Measurements from ENCODE around the gene STPG3. TPM values are rescaled to one million over a fixed set of nuclear protein-coding genes. Genes with fewer than 3 reads are reported as not detected.

Gene STPG3
- total and polyA plus RNA-seq, 2 of the 13 experiments (the other 11 are each of a cell fraction or from before 2014, with no cell fraction given), result not detected

DNA sequence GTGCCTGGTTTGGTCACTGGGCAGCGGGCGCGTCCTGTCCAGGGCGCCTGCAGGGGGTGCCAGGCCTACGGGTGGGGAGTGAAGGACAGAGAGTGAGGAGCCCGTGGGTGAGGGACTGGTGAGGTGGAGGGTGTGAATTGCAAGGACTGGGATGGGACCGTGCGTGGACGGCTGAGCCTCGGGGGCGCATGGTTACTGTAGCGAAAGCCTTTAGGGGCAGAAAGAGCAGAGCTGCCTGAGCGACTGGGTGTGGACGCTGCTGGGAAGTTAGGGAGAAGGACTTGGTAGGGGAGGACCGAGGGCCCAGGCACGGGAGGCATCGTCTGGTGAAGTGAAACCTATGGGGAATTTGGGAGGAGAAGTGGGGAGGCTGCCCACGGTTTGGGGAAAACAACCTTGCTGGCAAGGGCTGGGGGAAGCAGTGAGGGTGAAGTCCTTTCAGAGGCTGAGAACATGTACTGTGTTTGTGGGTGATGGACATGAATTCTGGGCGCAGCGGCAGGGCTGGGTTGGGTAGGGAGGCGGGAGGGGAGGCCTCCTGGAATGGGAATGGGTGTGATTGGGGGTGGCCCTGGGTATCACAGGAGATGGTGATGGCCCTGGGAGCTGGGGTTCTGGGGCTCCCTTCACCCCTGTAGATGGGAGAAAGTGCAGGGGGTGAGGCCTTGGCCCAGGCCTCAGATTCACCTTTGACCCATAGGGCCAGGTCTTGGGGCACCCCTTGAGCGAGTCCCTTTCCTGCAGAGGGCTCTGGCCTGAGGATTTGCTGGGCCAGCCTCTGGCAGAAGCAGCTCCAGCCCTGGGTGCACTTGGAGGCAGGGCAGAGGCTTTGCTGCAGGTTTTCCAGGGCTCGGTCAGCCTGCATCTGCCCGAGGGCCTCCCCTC lies 24.7 kb downstream of the STPG3 start (continued):
- TF ChIP-seq ZFP90 (CRISPR knock-in tag; IDR thresholded peaks at IDR 0.05; ENCODE audit: borderline replicate concordance), result 0 out of 2 replicates have a peak, but pooled peaks have one; percentile 38
- peak; percentile 18 for TF ChIP-seq XRCC5 (optimal IDR thresholded peaks at IDR 0.05; ENCODE audit: low read length)
- TF ChIP-seq ZNF672 (CRISPR knock-in tag; IDR thresholded peaks at IDR 0.05), result no peak
- no peak for TF ChIP-seq NAIF1 (CRISPR knock-in tag; IDR thresholded peaks at IDR 0.05; ENCODE audit: borderline replicate concordance)
- TF ChIP-seq, protein P1, sequence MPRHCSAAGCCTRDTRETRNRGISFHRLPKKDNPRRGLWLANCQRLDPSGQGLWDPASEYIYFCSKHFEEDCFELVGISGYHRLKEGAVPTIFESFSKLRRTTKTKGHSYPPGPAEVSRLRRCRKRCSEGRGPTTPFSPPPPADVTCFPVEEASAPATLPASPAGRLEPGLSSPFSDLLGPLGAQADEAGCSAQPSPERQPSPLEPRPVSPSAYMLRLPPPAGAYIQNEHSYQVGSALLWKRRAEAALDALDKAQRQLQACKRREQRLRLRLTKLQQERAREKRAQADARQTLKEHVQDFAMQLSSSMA (CRISPR knock-in tag; IDR thresholded peaks at IDR 0.05), result no peak
- TF ChIP-seq HNRNPL (IDR thresholded peaks at IDR 0.05; ENCODE audit: low read depth, low read length), result peak; percentile 82; the same call in 1 of the 2 replicates

DNA sequence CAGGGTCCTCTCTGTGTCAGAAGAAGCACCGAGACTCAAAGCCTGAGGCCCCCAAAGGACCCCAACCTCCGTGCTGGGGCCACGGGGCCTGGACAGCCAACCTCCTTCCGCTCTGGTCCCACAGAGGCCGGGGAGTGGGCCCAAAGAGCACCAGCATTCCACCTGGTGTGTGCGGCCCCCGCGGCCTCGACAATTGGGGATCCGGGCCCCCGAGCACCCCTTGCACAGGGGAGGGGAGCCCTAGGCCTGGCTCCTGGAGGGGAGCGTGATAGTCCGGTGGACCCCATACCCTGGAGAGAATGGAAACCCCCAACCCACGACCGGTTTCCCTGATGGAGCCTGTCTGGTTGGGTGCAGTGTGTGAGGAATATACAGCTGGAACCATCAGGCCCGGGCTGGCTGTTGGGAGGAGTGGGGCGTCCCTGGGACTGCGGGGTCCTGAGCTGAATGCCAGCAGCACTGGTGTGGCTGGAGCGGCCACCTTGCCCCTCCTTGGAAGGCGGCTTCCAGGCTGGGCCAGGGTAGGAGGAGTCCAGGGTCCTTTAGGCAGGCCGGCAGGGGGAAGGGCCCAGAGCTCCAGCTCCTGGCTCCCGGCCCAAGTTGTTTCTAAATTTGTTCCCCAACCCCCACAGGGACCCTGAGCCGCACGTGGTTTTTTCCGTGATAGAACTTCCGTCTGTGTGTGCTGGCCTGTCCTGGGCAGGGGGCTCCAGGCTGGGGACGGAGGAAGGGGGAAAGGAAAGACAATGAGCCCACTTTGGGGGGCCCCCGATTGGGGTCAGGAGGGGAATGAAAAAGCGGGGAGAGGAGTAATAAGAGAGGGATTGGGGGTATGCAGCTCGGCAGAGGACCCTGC lies 25.6 kb downstream of the STPG3 start:
- intact Hi-C loops (cut with micrococcal nuclease; ENCODE audit: unreplicated experiment), result no loop called here
- H2AFZ ChIP-seq (ENCODE audit: low read length), result no peak overlapping the region
- H3K79me2 ChIP-seq (ENCODE audit: insufficient read depth, low read length), result peaks cover 6% of the 10 kb centered on the region
- H3K9ac ChIP-seq (ENCODE audit: insufficient read depth, low read depth, low read length), result peak overlapping the region; percentile 82
- H3K36me3 ChIP-seq (replicated peaks in 1 of 2; ENCODE audit: control insufficient read depth in 1 of 2, insufficient read depth in 2 of 2, low read length in 2 of 2), result peaks cover 7 to 14% of the 10 kb centered on the region in 2 experiments; a peak in 3 of 5 replicates
- no peaks in the 10 kb centered on the region; a peak in 1 of 5 replicates for H3K27me3 ChIP-seq (ENCODE audit: control insufficient read depth in 1 of 2, insufficient read depth in 2 of 2, low read length in 2 of 2)
- no peak for FAIRE-seq
- ChIA-PET CTCF (ENCODE audit: low intra/inter-chr PET ratio, low total read pairs) (interaction anchor here (0.6 to 1.0 kb wide), 2 partner anchors 41 to 230 kb away, joined by 3 to 4 read pairs; no protein-coding TSS in a partner anchor), POLR2A (interaction anchor here (0.7 to 2.8 kb wide), 29 partner anchors 9 to 193 kb away, joined by 3 to 78 read pairs (median 7); partner anchors contain the start of genes ENTPD8, EXD3, MAN1B1 and NELFB)
- H4K20me1 ChIP-seq (ENCODE audit: insufficient read depth, low read length), result no peaks in the 10 kb centered on the region
- peak overlapping the region; percentile 58 to 88 (median 87) for H3K4me3 ChIP-seq (replicated peaks in 1 of 3; ENCODE audit: insufficient read depth in 1 of 3, low read depth in 2 of 3, low read length in 3 of 3)
- H3K27ac ChIP-seq (ENCODE audit: extremely low read length, insufficient read depth, low read length), result peak overlapping the region; percentile 90
- peak; percentile 76 for DNase-seq (ENCODE audit: low spot score)
- WGBS (ENCODE audit: low lambda C conversion rate), result 0% methylated on average over 7 of the region's 30 CpGs
- no peaks in the 10 kb centered on the region for H3K9me3 ChIP-seq (ENCODE audit: low read length)
- ATAC-seq, result peak; percentile 45
- peaks cover 21% of the 10 kb centered on the region for H3K4me1 ChIP-seq (ENCODE audit: insufficient read depth, low read length)
- H3K4me2 ChIP-seq (ENCODE audit: low read depth, low read length), result peak overlapping the region; percentile 88
- in situ Hi-C loops (cut with HindIII; ENCODE audit: extremely low pct_ligation_motif_present, low pct_unique_long_range_greater_than_20kb), result no loop called here
- BruUV-seq (replicated peaks), result TSS peak; percentile 84
- TF ChIP-seq HOXA3 (CRISPR knock-in tag; IDR thresholded peaks at IDR 0.05), result 0 out of 2 replicates have a peak, but pooled peaks have one; percentile 3
- TF ChIP-seq, protein P2, sequence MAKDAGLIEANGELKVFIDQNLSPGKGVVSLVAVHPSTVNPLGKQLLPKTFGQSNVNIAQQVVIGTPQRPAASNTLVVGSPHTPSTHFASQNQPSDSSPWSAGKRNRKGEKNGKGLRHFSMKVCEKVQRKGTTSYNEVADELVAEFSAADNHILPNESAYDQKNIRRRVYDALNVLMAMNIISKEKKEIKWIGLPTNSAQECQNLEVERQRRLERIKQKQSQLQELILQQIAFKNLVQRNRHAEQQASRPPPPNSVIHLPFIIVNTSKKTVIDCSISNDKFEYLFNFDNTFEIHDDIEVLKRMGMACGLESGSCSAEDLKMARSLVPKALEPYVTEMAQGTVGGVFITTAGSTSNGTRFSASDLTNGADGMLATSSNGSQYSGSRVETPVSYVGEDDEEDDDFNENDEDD (CRISPR knock-in tag; IDR thresholded peaks at IDR 0.05; ENCODE audit: borderline replicate concordance), result 0 out of 2 replicates have a peak, but pooled peaks have one; percentile 2
- no peak for TF ChIP-seq PTBP1 (IDR thresholded peaks at IDR 0.05; ENCODE audit: low read depth, low read length, poor library complexity, severe bottlenecking)
- TF ChIP-seq NFKB2 (CRISPR knock-in tag; IDR thresholded peaks at IDR 0.05; ENCODE audit: borderline replicate concordance), result peak; percentile 46; the same call in 1 of the 2 replicates
- TF ChIP-seq MAZ (IDR thresholded peaks at IDR 0.05; ENCODE audit: borderline replicate concordance, low read depth, low read length), result no peak; the same call in 1 of the 2 replicates
- TF ChIP-seq MAZ (CRISPR knock-in tag; IDR thresholded peaks at IDR 0.05; ENCODE audit: low read depth), result 0 out of 2 replicates have a peak, but pooled peaks have one; percentile 41
- peak; percentile 20 for TF ChIP-seq HNRNPLL (IDR thresholded peaks at IDR 0.05; ENCODE audit: low read depth, low read length, poor library complexity, severe bottlenecking)
- TF ChIP-seq DMAP1 (CRISPR knock-in tag; IDR thresholded peaks at IDR 0.05), result peak; percentile 73; the same call in 1 of the 2 replicates
- no peak for TF ChIP-seq MEIS1 (CRISPR knock-in tag; IDR thresholded peaks at IDR 0.05; ENCODE audit: borderline replicate concordance)
- no peak for TF ChIP-seq HES4 (CRISPR knock-in tag; IDR thresholded peaks at IDR 0.05; ENCODE audit: borderline replicate concordance)

Data from HepG2 (cell line).